ENCODE results near the gene GPR137B.

GRCh38 chr1:236144033-236144432 lies 1.7 kb downstream of the GPR137B start:
- TF ChIP-seq NRF1 (IDR thresholded peaks at IDR 0.05; ENCODE audit: low read depth, low read length) (no peak), ZNF274 (IDR thresholded peaks at IDR 0.05; ENCODE audit: borderline replicate concordance, extremely low read depth, low read length) (no peak), CTCF (IDR thresholded peaks at IDR 0.05; ENCODE audit: control extremely low read depth in 1 of 3, insufficient read depth in 1 of 3, low read depth in 1 of 3, low read length in 3 of 3) (no peak)
